ENCODE results near the gene FAP.
A peak's percentile ranks its signal among the peaks of the same experiment; 100 is the strongest.

DNA sequence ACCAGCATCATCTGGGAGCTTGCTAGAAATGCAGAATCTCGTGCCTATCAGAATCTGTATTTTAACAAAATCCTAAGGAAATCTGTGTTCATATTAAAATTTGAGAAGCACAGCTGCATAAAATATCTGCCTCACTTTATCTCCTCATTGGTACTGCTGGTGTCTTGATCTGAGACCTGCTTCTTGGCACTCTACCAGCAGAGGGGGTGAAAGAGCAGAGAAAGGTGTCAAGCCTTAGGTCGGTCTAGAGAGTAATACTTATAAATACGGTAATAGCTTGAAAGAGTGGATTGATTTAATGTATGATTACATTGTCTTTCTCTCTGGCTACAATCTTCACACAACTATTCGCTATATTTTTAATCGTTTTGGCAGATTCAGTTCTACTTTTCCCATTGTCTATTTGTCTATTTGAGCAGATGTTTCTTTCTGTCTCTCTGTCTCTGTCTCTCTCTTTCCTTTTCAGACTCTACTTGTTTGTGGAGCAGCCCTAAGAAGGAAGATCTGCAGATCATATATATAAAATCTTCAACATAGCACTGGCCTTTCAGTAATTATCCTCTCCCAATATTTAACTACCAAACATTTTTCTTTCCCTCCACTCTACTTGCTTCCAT is 89.5 kb downstream of the FAP start:
- TF ChIP-seq, protein P1, sequence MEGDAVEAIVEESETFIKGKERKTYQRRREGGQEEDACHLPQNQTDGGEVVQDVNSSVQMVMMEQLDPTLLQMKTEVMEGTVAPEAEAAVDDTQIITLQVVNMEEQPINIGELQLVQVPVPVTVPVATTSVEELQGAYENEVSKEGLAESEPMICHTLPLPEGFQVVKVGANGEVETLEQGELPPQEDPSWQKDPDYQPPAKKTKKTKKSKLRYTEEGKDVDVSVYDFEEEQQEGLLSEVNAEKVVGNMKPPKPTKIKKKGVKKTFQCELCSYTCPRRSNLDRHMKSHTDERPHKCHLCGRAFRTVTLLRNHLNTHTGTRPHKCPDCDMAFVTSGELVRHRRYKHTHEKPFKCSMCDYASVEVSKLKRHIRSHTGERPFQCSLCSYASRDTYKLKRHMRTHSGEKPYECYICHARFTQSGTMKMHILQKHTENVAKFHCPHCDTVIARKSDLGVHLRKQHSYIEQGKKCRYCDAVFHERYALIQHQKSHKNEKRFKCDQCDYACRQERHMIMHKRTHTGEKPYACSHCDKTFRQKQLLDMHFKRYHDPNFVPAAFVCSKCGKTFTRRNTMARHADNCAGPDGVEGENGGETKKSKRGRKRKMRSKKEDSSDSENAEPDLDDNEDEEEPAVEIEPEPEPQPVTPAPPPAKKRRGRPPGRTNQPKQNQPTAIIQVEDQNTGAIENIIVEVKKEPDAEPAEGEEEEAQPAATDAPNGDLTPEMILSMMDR (IDR thresholded peaks at IDR 0.05): peak; percentile 82
- no peak for TF ChIP-seq EZH2 (IDR thresholded peaks at IDR 0.05; ENCODE audit: borderline replicate concordance, insufficient read depth, low read depth, low read length, poor library complexity, severe bottlenecking)
